ENCODE measurements around the gene ITCH. TPM values are rescaled to one million over a fixed set of nuclear protein-coding genes. Genes with fewer than 3 reads are reported as not detected.
"Not testable (repeated sequence)": the region's sequence is repeated elsewhere in the genome, so short reads cannot be mapped to it uniquely, and the experiment has no call there.

The ITCH gene
- total RNA-seq, 1 experiment from 2014 or later: 44.4 TPM

GRCh38 chr20:34367911-34368310, 4.8 kb downstream of the ITCH start:
- DNase-seq (ENCODE audit: low read depth, low spot score); in situ Hi-C loops (cut with HindIII; ENCODE audit: low pct_unique_long_range_greater_than_20kb, low sequenced_read_pairs): not testable (repeated sequence)

- DNase-seq (ENCODE audit: low read depth, low spot score): peak; percentile 21
- in situ Hi-C loops (cut with HindIII; ENCODE audit: low pct_unique_long_range_greater_than_20kb, low sequenced_read_pairs): no loop called here
Observed at GRCh38 chr20:34368547-34368946, 5.5 kb downstream of the ITCH start.

- in situ Hi-C loops (cut with HindIII; ENCODE audit: low pct_unique_long_range_greater_than_20kb, low sequenced_read_pairs): no loop called here
- no peak for DNase-seq (ENCODE audit: low read depth, low spot score)
Observed at GRCh38 chr20:34369265-34369664, 6.2 kb downstream of the ITCH start.

- in situ Hi-C loops (cut with HindIII; ENCODE audit: low pct_unique_long_range_greater_than_20kb, low sequenced_read_pairs): no loop called here
- DNase-seq (ENCODE audit: low read depth, low spot score): no peak
Observed at GRCh38 chr20:34370062-34370461, 7.0 kb downstream of the ITCH start.

- no peak for DNase-seq (ENCODE audit: low read depth, low spot score)
- in situ Hi-C loops (cut with HindIII; ENCODE audit: low pct_unique_long_range_greater_than_20kb, low sequenced_read_pairs): no loop called here
Observed at GRCh38 chr20:34373445-34373844, 10.4 kb downstream of the ITCH start.

GRCh38 chr20:34374209-34374760, 11.2 kb downstream of the ITCH start:
- in situ Hi-C loops (cut with HindIII; ENCODE audit: low pct_unique_long_range_greater_than_20kb, low sequenced_read_pairs): no loop called here
- no peak for DNase-seq (ENCODE audit: low read depth, low spot score)

- in situ Hi-C loops (cut with HindIII; ENCODE audit: low pct_unique_long_range_greater_than_20kb, low sequenced_read_pairs): no loop called here
- no peak for DNase-seq (ENCODE audit: low read depth, low spot score)
Observed at GRCh38 chr20:34375977-34376430, 12.9 kb downstream of the ITCH start.

- no peak for DNase-seq (ENCODE audit: low read depth, low spot score)
- in situ Hi-C loops (cut with HindIII; ENCODE audit: low pct_unique_long_range_greater_than_20kb, low sequenced_read_pairs): no loop called here
Observed at GRCh38 chr20:34377072-34377847, 14.2 kb downstream of the ITCH start.

- in situ Hi-C loops (cut with HindIII; ENCODE audit: low pct_unique_long_range_greater_than_20kb, low sequenced_read_pairs): no loop called here
- DNase-seq (ENCODE audit: low read depth, low spot score): no peak
Observed at GRCh38 chr20:34382174-34382573, 19.1 kb downstream of the ITCH start.

GRCh38 chr20:34382877-34383455, 19.9 kb downstream of the ITCH start:
- in situ Hi-C loops (cut with HindIII; ENCODE audit: low pct_unique_long_range_greater_than_20kb, low sequenced_read_pairs); DNase-seq (ENCODE audit: low read depth, low spot score): not testable (repeated sequence)

GRCh38 chr20:34385464-34385863, 22.4 kb downstream of the ITCH start:
- in situ Hi-C loops (cut with HindIII; ENCODE audit: low pct_unique_long_range_greater_than_20kb, low sequenced_read_pairs): no loop called here
- DNase-seq (ENCODE audit: low read depth, low spot score): no peak

- no peak for DNase-seq (ENCODE audit: low read depth, low spot score)
- in situ Hi-C loops (cut with HindIII; ENCODE audit: low pct_unique_long_range_greater_than_20kb, low sequenced_read_pairs): no loop called here
Observed at GRCh38 chr20:34388000-34388399, 24.9 kb downstream of the ITCH start.

- in situ Hi-C loops (cut with HindIII; ENCODE audit: low pct_unique_long_range_greater_than_20kb, low sequenced_read_pairs): no loop called here
- DNase-seq (ENCODE audit: low read depth, low spot score): no peak
Observed at GRCh38 chr20:34388678-34389077, 25.6 kb downstream of the ITCH start.

- no peak for DNase-seq (ENCODE audit: low read depth, low spot score)
- in situ Hi-C loops (cut with HindIII; ENCODE audit: low pct_unique_long_range_greater_than_20kb, low sequenced_read_pairs): no loop called here
Observed at GRCh38 chr20:34389206-34389953, 26.3 kb downstream of the ITCH start.

- DNase-seq (ENCODE audit: low read depth, low spot score): no peak
- in situ Hi-C loops (cut with HindIII; ENCODE audit: low pct_unique_long_range_greater_than_20kb, low sequenced_read_pairs): no loop called here
Observed at GRCh38 chr20:34389954-34390555, 27.0 kb downstream of the ITCH start.

- in situ Hi-C loops (cut with HindIII; ENCODE audit: low pct_unique_long_range_greater_than_20kb, low sequenced_read_pairs): no loop called here
Observed at GRCh38 chr20:34396408-34396807, 33.3 kb downstream of the ITCH start.

GRCh38 chr20:34397096-34397495, 34.0 kb downstream of the ITCH start:
- DNase-seq (ENCODE audit: low read depth, low spot score): no peak
- in situ Hi-C loops (cut with HindIII; ENCODE audit: low pct_unique_long_range_greater_than_20kb, low sequenced_read_pairs): no loop called here

More at GRCh38 chr20:34396408-34396807, 33.3 kb downstream of the ITCH start:
- DNase-seq (ENCODE audit: low read depth, low spot score): no peak

GRCh38 chr20:34400776-34401175, 37.7 kb downstream of the ITCH start:
- in situ Hi-C loops (cut with HindIII; ENCODE audit: low pct_unique_long_range_greater_than_20kb, low sequenced_read_pairs); DNase-seq (ENCODE audit: low read depth, low spot score): not testable (repeated sequence)
